ENCODE measurements around the gene PON1.

PON1 gene

GRCh38 chr7:95324431-95324830 is at the start of gene PON1:
TSS of gene PON1 (minus strand) at chr7:95324532. CDS start at chr7:95324475, 57 bp downstream.
- in situ Hi-C loops (cut with HindIII; ENCODE audit: low sequenced_read_pairs) = no loop called here
- H3K4me3 ChIP-seq (ENCODE audit: low read depth, low read length) = no peak within 1 kb of the TSS
- no peak for DNase-seq (ENCODE audit: low read depth)
- no peak for TF ChIP-seq CTCF (IDR thresholded peaks at IDR 0.05; ENCODE audit: low read depth, low read length, missing control alignments)

DNA sequence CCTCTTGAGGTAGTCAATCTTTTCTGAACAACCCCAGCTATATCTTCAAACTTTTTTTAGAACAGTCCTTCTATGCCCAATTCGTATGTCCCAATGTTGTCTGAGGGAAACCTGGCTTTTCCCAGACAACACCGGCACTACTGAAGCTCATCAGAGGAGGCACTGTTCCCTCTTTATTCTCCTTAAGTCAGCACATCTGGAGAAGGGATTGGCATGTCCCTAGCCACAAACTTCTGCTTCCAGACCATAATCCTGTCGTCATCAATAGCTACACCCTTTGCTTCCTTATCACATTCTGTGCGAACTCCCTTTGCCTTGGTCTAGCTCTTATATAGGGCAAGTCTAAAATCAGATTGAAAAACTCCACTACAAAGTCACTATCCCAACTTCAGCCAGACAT is 49.0 kb upstream of the PON1 start:
- in situ Hi-C loops (cut with HindIII; ENCODE audit: low sequenced_read_pairs) = no loop called here
- DNase-seq (ENCODE audit: low read depth) = no peak
- no peak overlapping the region for H3K4me3 ChIP-seq (ENCODE audit: low read depth, low read length)
- no peak for TF ChIP-seq CTCF (IDR thresholded peaks at IDR 0.05; ENCODE audit: low read depth, low read length, missing control alignments)

GRCh38 chr7:95368235-95368634 is 43.9 kb upstream of the PON1 start:
- in situ Hi-C loops (cut with HindIII; ENCODE audit: low sequenced_read_pairs) = no loop called here
- DNase-seq (ENCODE audit: low read depth) = no peak
- no peak for TF ChIP-seq CTCF (IDR thresholded peaks at IDR 0.05; ENCODE audit: low read depth, low read length, missing control alignments)
- no peak overlapping the region for H3K4me3 ChIP-seq (ENCODE audit: low read depth, low read length)

GRCh38 chr7:95367606-95368005 is 43.3 kb upstream of the PON1 start:
- in situ Hi-C loops (cut with HindIII; ENCODE audit: low sequenced_read_pairs) = no loop called here
- no peak for TF ChIP-seq CTCF (IDR thresholded peaks at IDR 0.05; ENCODE audit: low read depth, low read length, missing control alignments)

DNA sequence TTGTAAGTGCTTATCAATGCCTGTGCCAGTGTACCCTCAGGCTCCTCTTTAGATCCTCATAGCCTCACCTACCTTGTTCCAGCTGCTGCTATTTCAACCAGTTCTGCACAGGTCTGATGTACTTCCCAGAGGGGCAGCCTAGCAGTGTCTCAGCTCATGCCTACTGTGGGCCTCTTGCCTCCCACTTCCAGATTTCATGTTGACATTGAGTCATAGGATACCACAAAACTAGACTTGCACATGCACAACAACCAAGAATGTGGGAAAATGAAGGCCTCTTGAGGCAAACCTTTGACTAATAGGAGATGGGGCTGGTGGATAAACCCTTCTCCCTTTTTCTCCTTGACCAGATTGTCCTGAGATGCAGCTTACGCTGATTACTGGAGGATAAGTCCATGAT is 40.8 kb upstream of the PON1 start:
- DNase-seq (ENCODE audit: low read depth) = no peak
- H3K4me3 ChIP-seq (ENCODE audit: low read depth, low read length) = no peak overlapping the region
- no peak for TF ChIP-seq CTCF (IDR thresholded peaks at IDR 0.05; ENCODE audit: low read depth, low read length, missing control alignments)
- in situ Hi-C loops (cut with HindIII; ENCODE audit: low sequenced_read_pairs) = no loop called here

More at GRCh38 chr7:95367606-95368005, 43.3 kb upstream of the PON1 start:
- no peak for DNase-seq (ENCODE audit: low read depth)
- no peak overlapping the region for H3K4me3 ChIP-seq (ENCODE audit: low read depth, low read length)

- DNase-seq (ENCODE audit: low read depth) = no peak
- no peak for TF ChIP-seq CTCF (IDR thresholded peaks at IDR 0.05; ENCODE audit: low read depth, low read length, missing control alignments)
- H3K4me3 ChIP-seq (ENCODE audit: low read depth, low read length) = no peak overlapping the region
- in situ Hi-C loops (cut with HindIII; ENCODE audit: low sequenced_read_pairs) = no loop called here
These were observed 33.3 kb upstream of the PON1 start for GRCh38 chr7:95357623-95358022.

Data from astrocyte of the cerebellum (primary cell).